Ectodermal cell (in vitro differentiated cells): ENCODE results near the gene NEURL1B.
"Not testable (repeated sequence)": the region's sequence is repeated elsewhere in the genome, so short reads cannot be mapped to it uniquely, and the experiment has no call there.

Experiments
- H3K27ac ChIP-seq: 2 replicates; pipeline ENCODE4 v1.7.0; 2013; ENCODE audit warnings: mild to moderate bottlenecking, low read depth, low read length; ENCODE audit not compliant: insufficient read depth, poor library complexity, severe bottlenecking
- H3K27me3 ChIP-seq: 2 replicates; pipeline ENCODE4 v1.7.0; 2013; ENCODE audit warnings: mild to moderate bottlenecking, low read length; ENCODE audit not compliant: insufficient read depth, control insufficient read depth, poor library complexity, severe bottlenecking
- H3K36me3 ChIP-seq: one replicate; pipeline ENCODE4 v1.7.0; 2013; ENCODE audit warnings: low read length; ENCODE audit not compliant: control insufficient read depth, insufficient read depth
- H3K4me1 ChIP-seq: one replicate; pipeline ENCODE4 v1.7.0; 2013; ENCODE audit warnings: low read length; ENCODE audit not compliant: control insufficient read depth, insufficient read depth
- H3K4me3 ChIP-seq: 2 replicates; pipeline ENCODE4 v1.7.0; 2013; ENCODE audit warnings: low read depth, low read length, control low read depth; ENCODE audit not compliant: insufficient read depth
- H3K9me3 ChIP-seq: 2 replicates; pipeline ENCODE4 v1.7.0; 2013; ENCODE audit warnings: mild to moderate bottlenecking, low read length, moderate library complexity; ENCODE audit not compliant: control insufficient read depth
- WGBS, 2 experiments: methylation state at CpG; one replicate each; pipeline ENCODE4 v1.1.7; 2013; ENCODE audit warnings: missing lambda C conversion rate in 2 of 2; 5-methylcytosine and 5-hydroxymethylcytosine counted together

The NEURL1B gene

GRCh38 chr5:172597755-172598155 lies 43.3 kb upstream of the NEURL1B start:
- Histone ChIP-seq H3K4me3 (no peak overlapping the region), H3K36me3 (no peaks in the 10 kb centered on the region), H3K4me1 (peaks cover 14% of the 10 kb centered on the region), H3K9me3 (no peaks in the 10 kb centered on the region), H3K27me3 (no peaks in the 10 kb centered on the region), H3K27ac (no peak overlapping the region)
- 91 to 92% methylated on average over 14 of the region's 14 CpGs for WGBS, 2 experiments

- 75 to 77% methylated on average over 16 to 17 of the region's 18 CpGs for WGBS, 2 experiments
- H3K4me3 ChIP-seq = no peak overlapping the region
- no peak overlapping the region for H3K27ac ChIP-seq
- H3K9me3 ChIP-seq = no peaks in the 10 kb centered on the region
- H3K36me3 ChIP-seq = no peaks in the 10 kb centered on the region
- H3K27me3 ChIP-seq = no peaks in the 10 kb centered on the region
- H3K4me1 ChIP-seq = peaks cover 22% of the 10 kb centered on the region
Observed at GRCh38 chr5:172598251-172599203, 42.5 kb upstream of the NEURL1B start.

- Histone ChIP-seq H3K4me3 (no peak overlapping the region), H3K27ac (no peak overlapping the region), H3K9me3 (no peaks in the 10 kb centered on the region), H3K36me3 (no peaks in the 10 kb centered on the region), H3K4me1 (peaks cover 24% of the 10 kb centered on the region), H3K27me3 (no peaks in the 10 kb centered on the region)
- 94 to 97% methylated on average over 3 of the region's 3 CpGs for WGBS, 2 experiments
Observed at GRCh38 chr5:172599204-172599567, 41.9 kb upstream of the NEURL1B start.

- H3K27me3 ChIP-seq = no peaks in the 10 kb centered on the region
- no peaks in the 10 kb centered on the region for H3K36me3 ChIP-seq
- H3K4me1 ChIP-seq = peaks cover 24% of the 10 kb centered on the region
- H3K4me3 ChIP-seq = no peak overlapping the region
- WGBS, 2 experiments = 90 to 94% methylated on average over 3 of the region's 3 CpGs
- no peaks in the 10 kb centered on the region for H3K9me3 ChIP-seq
- H3K27ac ChIP-seq = no peak overlapping the region
Observed at GRCh38 chr5:172600571-172600970, 40.5 kb upstream of the NEURL1B start.

- H3K4me1 ChIP-seq = peaks cover 31% of the 10 kb centered on the region
Observed at GRCh38 chr5:172601576-172601975, 39.5 kb upstream of the NEURL1B start.

GRCh38 chr5:172602783-172603231 lies 38.3 kb upstream of the NEURL1B start:
- no peak overlapping the region for H3K4me3 ChIP-seq
- peak overlapping the region; percentile 53 for H3K27ac ChIP-seq
- 74 to 76% methylated on average over 14 of the region's 14 CpGs for WGBS, 2 experiments
- no peaks in the 10 kb centered on the region for H3K27me3 ChIP-seq
- H3K4me1 ChIP-seq = peaks cover 32% of the 10 kb centered on the region
- no peaks in the 10 kb centered on the region for H3K36me3 ChIP-seq
- H3K9me3 ChIP-seq = no peaks in the 10 kb centered on the region

More at GRCh38 chr5:172601576-172601975, 39.5 kb upstream of the NEURL1B start:
- WGBS, 2 experiments = 96 to 97% methylated on average over 7 of the region's 7 CpGs
- not testable (repeated sequence) for H3K4me3 ChIP-seq, H3K27me3 ChIP-seq, H3K36me3 ChIP-seq, H3K9me3 ChIP-seq, H3K27ac ChIP-seq

- Histone ChIP-seq H3K4me3 (no peak overlapping the region), H3K27ac (peak overlapping the region; percentile 53)
- 34 to 40% methylated on average over 16 to 17 of the region's 17 CpGs for WGBS, 2 experiments
Observed at GRCh38 chr5:172603251-172603806, 37.7 kb upstream of the NEURL1B start.

GRCh38 chr5:172605466-172605865 lies 35.6 kb upstream of the NEURL1B start:
- Histone ChIP-seq H3K9me3 (no peaks in the 10 kb centered on the region), H3K4me1 (peaks cover 27% of the 10 kb centered on the region), H3K27ac (no peak overlapping the region), H3K27me3 (no peaks in the 10 kb centered on the region), H3K36me3 (no peaks in the 10 kb centered on the region), H3K4me3 (no peak overlapping the region)

More at GRCh38 chr5:172603251-172603806, 37.7 kb upstream of the NEURL1B start:
- H3K4me1 ChIP-seq = peaks cover 29% of the 10 kb centered on the region
- H3K27me3 ChIP-seq = no peaks in the 10 kb centered on the region
- H3K9me3 ChIP-seq = no peaks in the 10 kb centered on the region
- H3K36me3 ChIP-seq = no peaks in the 10 kb centered on the region

GRCh38 chr5:172606156-172606785 lies 34.8 kb upstream of the NEURL1B start:
- no peaks in the 10 kb centered on the region for H3K36me3 ChIP-seq
- peaks cover 27% of the 10 kb centered on the region for H3K4me1 ChIP-seq
- no peak overlapping the region for H3K27ac ChIP-seq
- H3K9me3 ChIP-seq = no peaks in the 10 kb centered on the region
- H3K4me3 ChIP-seq = no peak overlapping the region
- no peaks in the 10 kb centered on the region for H3K27me3 ChIP-seq
- 50 to 59% methylated on average over 4 of the region's 4 CpGs for WGBS, 2 experiments

- 89 to 90% methylated on average over 5 to 6 of the region's 6 CpGs for WGBS, 2 experiments
Observed at GRCh38 chr5:172607213-172607793, 33.8 kb upstream of the NEURL1B start.

More at GRCh38 chr5:172607213-172607793, 33.8 kb upstream of the NEURL1B start:
- H3K27ac ChIP-seq = no peak overlapping the region
- no peaks in the 10 kb centered on the region for H3K36me3 ChIP-seq
- peaks cover 23% of the 10 kb centered on the region for H3K4me1 ChIP-seq
- H3K4me3 ChIP-seq = no peak overlapping the region
- no peaks in the 10 kb centered on the region for H3K27me3 ChIP-seq
- H3K9me3 ChIP-seq = no peaks in the 10 kb centered on the region
